Stimulated activated naive CD8-positive, alpha-beta T cell treated with anti-CD3 and anti-CD28 coated beads, Interleukin-15, Interleukin-2, amounts not matched to agents 100 ng/mL and 50 ng/mL, for 24 hours (primary cell): ENCODE data around the gene SERPINC1.

ENCODE experiments used
- H3K27ac Mint-ChIP-seq: one replicate; pipeline ENCODE4 v1.8.0; 2021; ENCODE audit warnings: mild to moderate bottlenecking, mixed read lengths
- H3K27me3 Mint-ChIP-seq: one replicate; pipeline ENCODE4 v1.8.0; 2021; ENCODE audit warnings: mixed read lengths
- H3K36me3 Mint-ChIP-seq: one replicate; pipeline ENCODE4 v1.8.0; 2021; ENCODE audit warnings: low read depth, mixed read lengths
- H3K4me1 Mint-ChIP-seq: one replicate; pipeline ENCODE4 v1.8.0; 2021; ENCODE audit warnings: low read depth, mixed read lengths
- H3K4me3 Mint-ChIP-seq: one replicate; pipeline ENCODE4 v1.8.0; 2021; ENCODE audit warnings: mild to moderate bottlenecking, mixed read lengths
- H3K9me3 Mint-ChIP-seq: one replicate; pipeline ENCODE4 v1.8.0; 2021; ENCODE audit warnings: mixed read lengths

Gene SERPINC1

DNA sequence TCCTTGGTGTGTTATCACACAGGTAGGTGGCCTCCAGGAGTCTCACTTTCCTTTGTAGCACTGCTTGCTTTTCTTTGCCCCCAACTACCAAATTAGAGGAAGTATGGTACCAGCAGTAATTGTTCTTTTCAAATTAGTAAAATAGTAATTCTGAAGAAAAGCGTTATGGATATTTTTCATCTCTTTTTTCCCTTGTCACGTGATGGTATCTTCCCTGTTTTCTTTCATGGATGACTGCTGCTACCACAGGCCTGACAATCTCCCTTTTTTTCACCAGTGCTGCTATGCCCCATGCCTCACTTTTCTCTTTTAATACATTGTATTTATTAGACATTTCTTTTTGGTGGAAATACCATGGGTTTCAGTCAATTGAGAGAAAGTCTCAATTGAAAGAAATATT lies 45.6 kb downstream of the SERPINC1 start:
- H3K27me3 Mint-ChIP-seq: peaks cover 4% of the 10 kb centered on the region
- H3K27ac Mint-ChIP-seq: peak overlapping the region; percentile 5
- peaks cover 47% of the 10 kb centered on the region for H3K4me1 Mint-ChIP-seq
- H3K4me3 Mint-ChIP-seq: no peak overlapping the region
- peaks cover 50% of the 10 kb centered on the region for H3K36me3 Mint-ChIP-seq
- H3K9me3 Mint-ChIP-seq: no peaks in the 10 kb centered on the region

DNA sequence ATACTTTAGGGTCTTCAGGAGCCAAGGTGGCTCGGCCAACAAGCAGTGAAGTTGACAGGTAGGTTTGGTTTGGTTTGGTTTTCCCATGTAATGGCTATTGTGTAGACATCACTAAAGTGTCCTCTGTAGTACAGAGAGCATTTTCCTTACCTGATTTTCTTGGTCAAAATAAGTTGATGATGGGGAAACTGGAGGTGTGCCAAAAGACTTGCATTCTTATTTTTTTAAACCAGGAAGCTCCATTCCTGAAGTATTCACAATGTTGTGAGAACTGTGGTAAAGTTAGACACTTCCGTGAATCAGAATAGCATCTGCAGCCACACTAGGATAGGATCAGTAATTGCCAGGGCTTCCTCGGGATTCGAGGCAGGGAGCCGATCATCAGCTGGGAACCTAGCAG lies 46.0 kb downstream of the SERPINC1 start:
- Mint-ChIP-seq H3K4me1 (peaks cover 51% of the 10 kb centered on the region), H3K36me3 (peaks cover 52% of the 10 kb centered on the region), H3K27me3 (peaks cover 5% of the 10 kb centered on the region), H3K9me3 (no peaks in the 10 kb centered on the region), H3K27ac (peak overlapping the region; percentile 65), H3K4me3 (peak overlapping the region; percentile 99)

DNA sequence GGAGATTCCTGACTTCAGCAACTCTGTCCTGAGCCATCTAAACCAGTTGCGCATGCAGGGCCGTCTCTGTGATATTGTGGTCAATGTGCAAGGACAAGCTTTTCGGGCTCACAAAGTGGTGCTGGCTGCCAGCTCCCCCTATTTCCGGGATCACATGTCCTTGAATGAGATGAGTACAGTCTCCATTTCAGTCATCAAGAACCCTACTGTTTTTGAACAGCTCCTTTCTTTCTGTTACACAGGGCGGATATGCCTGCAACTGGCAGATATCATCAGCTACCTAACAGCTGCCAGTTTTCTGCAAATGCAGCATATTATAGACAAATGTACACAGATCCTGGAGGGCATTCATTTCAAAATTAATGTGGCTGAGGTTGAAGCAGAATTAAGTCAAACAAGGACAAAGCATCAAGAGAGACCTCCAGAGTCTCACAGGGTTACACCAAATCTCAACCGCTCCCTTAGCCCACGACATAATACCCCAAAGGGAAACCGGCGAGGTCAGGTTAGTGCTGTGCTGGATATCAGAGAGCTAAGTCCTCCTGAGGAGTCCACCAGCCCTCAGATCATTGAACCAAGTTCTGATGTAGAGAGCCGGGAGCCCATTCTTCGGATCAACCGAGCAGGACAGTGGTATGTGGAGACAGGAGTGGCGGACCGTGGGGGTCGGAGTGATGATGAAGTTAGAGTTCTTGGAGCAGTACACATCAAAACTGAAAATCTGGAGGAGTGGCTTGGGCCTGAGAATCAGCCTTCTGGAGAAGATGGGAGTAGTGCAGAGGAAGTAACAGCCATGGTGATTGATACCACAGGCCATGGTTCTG lies 46.7 kb downstream of the SERPINC1 start:
- peak overlapping the region; percentile 99 for H3K4me3 Mint-ChIP-seq

DNA sequence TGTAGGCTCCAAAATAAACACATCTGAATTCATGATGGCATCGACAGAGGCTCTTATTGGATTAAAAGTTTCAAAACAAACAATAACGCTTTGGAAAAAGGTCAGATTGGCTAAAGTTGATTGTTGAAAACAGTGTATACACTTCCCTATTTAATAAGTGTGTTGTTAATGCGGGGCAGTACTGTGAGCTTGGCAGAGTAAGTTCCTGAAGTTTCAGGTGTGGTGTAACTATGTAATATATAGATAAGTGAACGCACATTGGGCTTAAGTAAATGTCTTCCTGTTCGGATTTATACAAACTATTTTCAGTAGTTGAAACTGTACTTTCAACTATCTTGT lies 48.1 kb downstream of the SERPINC1 start:
- H3K27me3 Mint-ChIP-seq: peaks cover 5% of the 10 kb centered on the region
- H3K36me3 Mint-ChIP-seq: peaks cover 65% of the 10 kb centered on the region
- H3K4me1 Mint-ChIP-seq: peaks cover 70% of the 10 kb centered on the region
- H3K9me3 Mint-ChIP-seq: no peaks in the 10 kb centered on the region
- peak overlapping the region; percentile 89 for H3K27ac Mint-ChIP-seq
- peak overlapping the region; percentile 99 for H3K4me3 Mint-ChIP-seq

More for the DNA sequence above, 46.7 kb downstream of the SERPINC1 start:
- H3K4me1 Mint-ChIP-seq: peaks cover 57% of the 10 kb centered on the region
- peaks cover 52% of the 10 kb centered on the region for H3K36me3 Mint-ChIP-seq
- peaks cover 5% of the 10 kb centered on the region for H3K27me3 Mint-ChIP-seq
- no peaks in the 10 kb centered on the region for H3K9me3 Mint-ChIP-seq
- H3K27ac Mint-ChIP-seq: peak overlapping the region; percentile 65

DNA sequence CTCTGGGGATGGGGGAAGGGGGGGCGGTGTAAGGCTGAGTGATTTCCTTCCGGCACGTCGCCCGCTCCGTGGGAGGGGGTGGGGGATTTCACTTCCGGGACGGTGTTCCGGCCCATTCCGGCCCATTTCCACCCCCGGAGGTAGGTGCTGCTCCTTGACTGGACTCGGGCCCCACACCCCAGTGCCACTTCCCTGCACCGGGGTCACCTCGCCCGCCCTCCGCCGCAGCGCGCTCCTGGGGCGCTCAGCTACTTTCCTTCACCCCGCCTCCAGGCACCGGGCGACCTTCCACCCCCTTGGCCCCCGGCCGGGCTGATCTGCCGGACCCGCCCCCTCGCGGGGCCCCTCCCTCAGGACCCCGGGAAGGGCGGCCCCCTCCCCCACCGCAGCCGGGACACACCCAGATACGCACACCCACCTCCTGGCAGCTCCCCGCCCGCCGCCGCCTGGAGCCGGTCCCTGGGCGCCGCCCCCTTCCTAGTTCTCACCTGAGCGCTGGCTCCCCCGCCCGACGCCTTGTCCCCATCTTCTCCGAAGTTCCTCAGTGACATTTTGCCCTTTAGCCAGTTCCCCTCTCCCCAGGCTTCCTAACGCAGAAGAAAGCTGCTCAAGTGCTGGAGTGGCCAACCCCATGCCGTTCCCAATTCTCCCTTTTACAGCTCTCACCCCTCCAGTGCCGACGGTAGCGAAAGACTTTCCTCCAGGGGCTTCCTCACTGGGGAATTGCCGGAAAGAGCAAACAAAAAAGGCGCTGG lies 48.7 kb downstream of the SERPINC1 start, which contains the start of gene ZBTB37:
TSS of gene ZBTB37 (plus strand) at position 115 of the 755 bp plus-strand sequence. CDS start 1,846 bp downstream, outside the sequence.
- peaks cover 67% of the 10 kb centered on the region for H3K36me3 Mint-ChIP-seq

DNA sequence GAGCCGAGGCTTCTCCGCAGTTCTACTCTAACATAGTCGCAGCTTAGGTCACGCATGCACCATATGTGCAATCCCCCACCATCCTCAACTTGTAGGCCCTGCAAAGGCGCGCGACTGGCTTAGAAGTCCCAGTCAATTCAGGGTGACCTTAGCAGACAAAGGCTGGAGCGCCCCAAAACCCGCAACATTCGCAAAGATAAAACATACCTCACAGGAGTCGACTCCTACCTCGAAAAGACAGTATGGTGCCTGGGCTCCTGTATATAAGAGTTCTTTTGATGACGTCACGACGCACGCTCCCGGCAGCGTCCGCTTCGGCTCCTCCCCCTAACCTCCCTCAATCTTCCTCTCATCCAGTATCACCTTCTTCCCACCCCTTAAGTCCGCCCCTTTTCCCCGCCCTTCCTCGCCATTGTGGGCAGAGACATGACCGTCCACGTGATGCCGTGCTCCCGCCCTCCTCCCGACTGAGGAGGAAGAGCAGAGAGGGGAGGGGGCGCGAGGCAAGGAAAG lies 49.3 kb downstream of the SERPINC1 start, which contains the start of gene GAS5:
TSS of gene GAS5 (minus strand) at position 237 of the 513 bp plus-strand sequence.
- H3K36me3 Mint-ChIP-seq: peaks cover 67% of the 10 kb centered on the region
- peak within 1 kb of the TSS; percentile 99 for H3K27ac Mint-ChIP-seq
- H3K4me3 Mint-ChIP-seq: peak within 1 kb of the TSS; percentile 99
- H3K9me3 Mint-ChIP-seq: no peaks in the 10 kb centered on the region
- peaks cover 5% of the 10 kb centered on the region for H3K27me3 Mint-ChIP-seq
- H3K4me1 Mint-ChIP-seq: peaks cover 78% of the 10 kb centered on the region

More for the DNA sequence above, 48.7 kb downstream of the SERPINC1 start, which contains the start of gene ZBTB37:
- peak within 1 kb of the TSS; percentile 99 for H3K4me3 Mint-ChIP-seq
- peak within 1 kb of the TSS; percentile 99 for H3K27ac Mint-ChIP-seq
- H3K9me3 Mint-ChIP-seq: no peaks in the 10 kb centered on the region
- peaks cover 75% of the 10 kb centered on the region for H3K4me1 Mint-ChIP-seq
- peaks cover 5% of the 10 kb centered on the region for H3K27me3 Mint-ChIP-seq

DNA sequence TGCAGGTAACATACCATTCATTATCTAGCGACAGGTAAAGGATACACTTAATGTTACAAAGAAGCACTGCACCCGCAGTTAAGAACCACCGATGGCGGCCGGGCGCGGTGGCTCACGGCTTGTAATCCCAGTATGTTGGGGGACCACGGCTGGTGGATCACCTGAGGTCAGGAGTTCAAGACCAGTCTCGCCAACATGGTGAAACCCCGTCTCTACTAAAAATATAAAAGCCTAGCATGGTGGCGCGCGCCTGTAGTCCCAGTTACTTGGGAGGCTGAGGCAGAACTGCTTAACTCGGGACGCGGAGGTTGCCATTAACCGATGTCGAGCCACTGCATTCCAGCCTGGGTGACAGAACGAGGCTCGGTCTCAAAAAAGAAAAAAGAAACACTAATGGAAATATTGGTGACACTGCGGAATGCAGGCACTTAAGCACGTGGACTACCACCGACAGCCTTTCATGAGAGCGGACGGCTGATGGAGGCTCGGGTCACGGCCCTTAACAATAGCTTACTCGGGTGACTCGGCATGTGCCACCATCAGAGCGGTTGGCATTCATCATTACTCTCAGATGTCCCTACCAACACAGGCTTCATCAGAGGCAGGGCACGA lies 49.9 kb downstream of the SERPINC1 start:
- peak overlapping the region; percentile 99 for H3K4me3 Mint-ChIP-seq
- no peaks in the 10 kb centered on the region for H3K9me3 Mint-ChIP-seq
- peaks cover 66% of the 10 kb centered on the region for H3K36me3 Mint-ChIP-seq
- H3K27ac Mint-ChIP-seq: peak overlapping the region; percentile 99
- peaks cover 79% of the 10 kb centered on the region for H3K4me1 Mint-ChIP-seq
- peaks cover 5% of the 10 kb centered on the region for H3K27me3 Mint-ChIP-seq

DNA sequence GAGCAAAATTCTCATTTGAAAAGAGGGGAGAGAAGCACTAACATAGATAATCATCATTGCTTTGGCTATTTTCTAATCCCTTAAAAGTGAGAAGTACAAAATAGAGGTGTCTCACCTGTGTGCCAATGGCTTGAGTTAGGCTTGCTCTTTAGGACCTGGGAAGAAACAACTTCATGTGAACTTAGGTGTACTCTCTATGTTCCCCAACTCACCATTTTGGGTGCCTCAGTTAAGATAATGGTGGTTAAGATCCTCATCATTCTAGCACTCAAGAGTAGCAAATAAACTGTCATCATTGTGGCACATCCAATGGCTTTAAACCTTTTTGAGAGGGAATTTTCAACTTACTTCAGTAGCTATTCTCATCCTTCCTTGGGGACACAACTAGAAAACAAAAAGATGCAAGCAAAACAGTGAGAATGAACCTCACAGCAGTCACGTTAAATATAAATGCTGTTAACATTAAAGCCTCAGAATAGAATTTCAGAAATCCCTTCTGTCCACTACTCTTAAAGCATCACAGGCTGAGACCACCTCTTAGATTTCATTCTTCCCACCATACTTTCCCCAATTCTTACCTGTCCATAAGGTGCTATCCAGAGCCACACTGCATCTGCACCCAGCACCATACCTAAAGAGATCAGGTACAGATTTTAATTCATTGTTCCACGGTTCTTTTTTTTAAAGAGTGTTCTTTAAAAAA lies 50.6 kb downstream of the SERPINC1 start:
- Mint-ChIP-seq H3K36me3 (peaks cover 69% of the 10 kb centered on the region), H3K27ac (peak overlapping the region; percentile 99), H3K27me3 (peaks cover 5% of the 10 kb centered on the region), H3K4me3 (peak overlapping the region; percentile 99), H3K9me3 (no peaks in the 10 kb centered on the region), H3K4me1 (peaks cover 80% of the 10 kb centered on the region)

DNA sequence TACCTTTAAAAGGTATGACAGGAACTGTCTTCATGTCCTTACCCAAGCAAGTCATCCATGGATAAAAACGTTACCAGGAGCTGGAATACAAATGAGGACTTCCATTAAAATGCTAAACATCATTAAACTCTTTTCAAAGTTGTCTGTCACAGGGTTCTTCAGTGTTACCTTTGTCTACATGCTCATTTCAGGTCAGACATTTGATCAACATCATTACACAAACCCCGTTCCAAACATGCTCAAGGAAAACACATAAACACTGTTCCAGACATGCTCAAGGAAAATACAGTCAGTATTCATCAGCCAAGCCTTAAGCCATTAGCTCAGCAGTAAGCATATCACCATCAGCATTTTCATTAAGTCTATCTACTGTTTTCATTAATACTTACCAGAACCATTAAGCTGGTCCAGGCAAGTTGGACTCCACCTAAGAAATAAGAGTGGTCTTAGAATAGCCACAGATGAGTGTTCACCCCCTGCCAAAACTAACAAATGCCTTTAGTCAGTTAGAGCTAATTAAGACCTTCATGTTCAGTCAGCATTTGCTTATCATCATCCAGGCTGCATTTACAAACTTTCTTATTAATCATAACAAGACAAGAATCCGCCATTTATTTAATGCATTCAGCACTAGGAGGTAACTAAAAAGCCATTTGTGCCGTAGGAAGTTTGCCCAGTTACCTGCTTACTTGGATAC lies 51.5 kb downstream of the SERPINC1 start:
- Mint-ChIP-seq H3K36me3 (peaks cover 65% of the 10 kb centered on the region), H3K9me3 (no peaks in the 10 kb centered on the region), H3K4me3 (peak overlapping the region; percentile 99), H3K27me3 (peaks cover 5% of the 10 kb centered on the region), H3K4me1 (peaks cover 70% of the 10 kb centered on the region), H3K27ac (peak overlapping the region; percentile 99)

DNA sequence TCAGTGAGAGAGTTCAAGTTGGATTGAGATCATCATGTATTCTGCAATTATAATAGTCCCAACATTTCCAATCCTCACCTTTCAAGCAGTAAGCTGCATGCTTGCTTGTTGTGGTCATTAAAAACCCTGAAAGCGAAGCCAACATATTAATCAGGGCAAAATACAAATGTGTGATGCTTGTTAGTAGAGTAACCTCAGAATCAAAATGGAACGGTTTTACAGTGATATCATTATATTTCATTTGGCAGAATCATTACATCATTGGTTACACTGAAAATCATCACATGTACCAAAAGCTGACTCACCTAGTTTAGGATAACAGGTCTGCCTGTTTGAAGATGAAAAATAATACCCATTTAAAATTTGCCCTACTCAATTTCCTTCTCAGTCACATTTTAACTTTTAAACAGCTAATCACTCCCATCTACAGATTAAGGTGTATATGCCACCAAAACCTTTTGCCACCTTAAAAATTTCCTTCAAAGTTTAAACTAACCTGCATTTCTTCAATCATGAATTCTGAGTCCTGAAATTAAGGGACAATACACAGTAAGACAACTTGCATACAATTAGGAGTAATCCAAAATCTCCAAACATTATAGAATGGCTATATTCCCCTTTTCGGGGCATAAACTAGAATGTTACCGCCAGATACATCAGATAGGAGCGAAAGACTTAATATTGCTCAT lies 52.8 kb downstream of the SERPINC1 start:
- Mint-ChIP-seq H3K4me1 (peaks cover 57% of the 10 kb centered on the region), H3K9me3 (no peaks in the 10 kb centered on the region), H3K4me3 (peak overlapping the region; percentile 99), H3K36me3 (peaks cover 68% of the 10 kb centered on the region), H3K27me3 (peaks cover 5% of the 10 kb centered on the region), H3K27ac (peak overlapping the region; percentile 99)

DNA sequence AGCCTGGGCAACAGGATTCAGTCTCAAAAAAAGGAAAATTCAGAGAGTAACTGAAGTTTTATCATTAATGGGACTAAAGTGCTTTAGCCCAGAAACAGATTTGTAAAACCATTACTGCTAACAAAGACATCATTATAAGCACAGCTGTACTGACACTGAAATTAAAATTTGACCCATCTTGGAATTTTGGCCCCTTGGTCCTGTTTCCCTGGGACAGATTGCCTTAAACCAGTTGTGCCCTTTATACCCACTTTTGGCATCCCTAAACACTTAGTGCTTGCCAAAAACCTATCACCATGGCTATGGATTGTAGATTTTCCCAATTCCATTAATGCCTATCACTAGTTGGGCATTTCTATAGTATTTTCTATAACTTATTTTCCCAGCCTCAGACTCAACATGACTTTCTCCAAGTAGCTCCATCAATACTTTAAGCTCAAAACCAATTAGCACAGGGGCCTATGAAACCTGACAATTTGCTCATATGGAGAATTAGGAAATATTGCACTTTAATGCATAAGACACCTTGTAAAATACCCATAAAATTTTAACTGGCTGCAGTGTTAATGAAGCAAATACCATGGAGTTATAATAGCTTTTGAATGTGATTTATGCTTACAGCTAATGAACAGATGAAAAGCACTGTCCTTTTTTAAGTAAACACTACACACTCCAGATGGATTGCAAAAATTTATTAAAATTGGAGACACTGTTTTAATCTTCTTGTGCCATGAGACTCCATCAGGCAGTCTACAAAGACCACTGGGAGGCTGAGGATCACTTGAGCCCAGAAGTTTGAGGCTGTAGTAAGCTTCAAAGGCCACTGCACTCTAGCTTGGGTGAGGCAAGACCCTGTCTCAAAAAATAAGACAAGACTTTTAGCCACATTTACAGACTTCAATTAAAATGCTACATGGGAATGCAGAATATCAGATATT lies 53.6 kb downstream of the SERPINC1 start:
- peak overlapping the region; percentile 99 for H3K27ac Mint-ChIP-seq
- H3K4me3 Mint-ChIP-seq: peak overlapping the region; percentile 99
- peaks cover 5% of the 10 kb centered on the region for H3K27me3 Mint-ChIP-seq
- H3K9me3 Mint-ChIP-seq: no peaks in the 10 kb centered on the region
- peaks cover 68% of the 10 kb centered on the region for H3K36me3 Mint-ChIP-seq
- peaks cover 49% of the 10 kb centered on the region for H3K4me1 Mint-ChIP-seq

DNA sequence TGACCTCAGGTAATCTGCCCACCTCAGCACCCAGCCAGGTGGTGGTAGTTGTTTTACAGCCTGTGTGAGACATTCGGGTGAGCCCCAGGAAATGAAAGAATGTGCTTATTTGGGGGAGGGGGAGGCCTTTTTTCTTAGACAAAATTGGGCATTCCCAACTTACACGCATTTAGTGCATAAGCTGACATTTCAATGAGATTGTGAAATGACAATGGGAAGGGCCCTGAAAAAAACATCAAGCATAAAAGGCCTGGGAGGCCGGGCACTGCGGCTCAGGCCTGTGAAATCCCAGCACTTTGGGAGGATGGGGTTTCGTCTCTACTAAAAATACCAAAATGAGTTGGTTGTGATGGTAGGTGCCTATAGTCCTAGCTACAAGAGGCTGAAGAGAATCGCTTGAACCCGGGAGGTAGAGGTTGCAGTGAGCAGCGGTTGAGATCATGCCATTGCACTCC lies 54.3 kb downstream of the SERPINC1 start:
- H3K9me3 Mint-ChIP-seq: no peaks in the 10 kb centered on the region
- peaks cover 47% of the 10 kb centered on the region for H3K4me1 Mint-ChIP-seq
- peaks cover 5% of the 10 kb centered on the region for H3K27me3 Mint-ChIP-seq
- H3K4me3 Mint-ChIP-seq: peak overlapping the region; percentile 99
- H3K36me3 Mint-ChIP-seq: peaks cover 71% of the 10 kb centered on the region
- H3K27ac Mint-ChIP-seq: peak overlapping the region; percentile 99
